HG03442 (cell line): ENCODE measurements around the gene MCOLN1.
A peak's percentile ranks its signal among the peaks of the same experiment; 100 is the strongest.

ENCODE experiments used
- ATAC-seq: cut with Tn5 transposase; IDR thresholded peaks from one replicate; pipeline ENCODE4 v1.9.1; 2021; ENCODE audit warnings: mild to moderate bottlenecking, moderate library complexity; ENCODE audit not compliant: unreplicated experiment

Gene MCOLN1

GRCh38 chr19:7522072-7522922, at the start of gene MCOLN1:
TSS of gene MCOLN1 (plus strand) at chr19:7522624. CDS start at chr19:7522751, 127 bp downstream.
- ATAC-seq: peak; percentile 77

GRCh38 chr19:7475665-7476064, 46.8 kb upstream of the MCOLN1 start:
- ATAC-seq: no peak

- no peak for ATAC-seq
Observed at GRCh38 chr19:7476241-7476640, 46.2 kb upstream of the MCOLN1 start.

GRCh38 chr19:7476777-7477494, 45.5 kb upstream of the MCOLN1 start:
- no peak for ATAC-seq

DNA sequence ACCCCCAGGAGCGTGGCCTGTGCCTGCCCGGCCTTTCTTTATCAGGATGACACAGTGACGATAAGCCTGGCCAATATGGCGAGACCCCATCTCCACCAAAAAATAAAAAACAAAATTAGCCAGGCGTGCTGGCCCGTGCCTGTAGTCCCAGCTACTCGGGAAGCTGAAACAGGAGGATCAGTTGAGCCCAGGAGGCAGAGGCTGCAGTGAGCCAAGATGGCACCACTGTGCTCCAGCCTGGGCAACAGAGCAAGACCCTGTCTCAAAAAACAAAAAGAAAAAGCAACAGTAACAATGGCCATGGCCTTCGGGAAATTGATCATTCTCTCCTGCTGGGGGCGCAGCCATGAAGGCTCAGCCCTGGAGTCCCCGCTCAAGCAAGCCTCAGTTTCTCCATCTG, 44.7 kb upstream of the MCOLN1 start:
- ATAC-seq: no peak

DNA sequence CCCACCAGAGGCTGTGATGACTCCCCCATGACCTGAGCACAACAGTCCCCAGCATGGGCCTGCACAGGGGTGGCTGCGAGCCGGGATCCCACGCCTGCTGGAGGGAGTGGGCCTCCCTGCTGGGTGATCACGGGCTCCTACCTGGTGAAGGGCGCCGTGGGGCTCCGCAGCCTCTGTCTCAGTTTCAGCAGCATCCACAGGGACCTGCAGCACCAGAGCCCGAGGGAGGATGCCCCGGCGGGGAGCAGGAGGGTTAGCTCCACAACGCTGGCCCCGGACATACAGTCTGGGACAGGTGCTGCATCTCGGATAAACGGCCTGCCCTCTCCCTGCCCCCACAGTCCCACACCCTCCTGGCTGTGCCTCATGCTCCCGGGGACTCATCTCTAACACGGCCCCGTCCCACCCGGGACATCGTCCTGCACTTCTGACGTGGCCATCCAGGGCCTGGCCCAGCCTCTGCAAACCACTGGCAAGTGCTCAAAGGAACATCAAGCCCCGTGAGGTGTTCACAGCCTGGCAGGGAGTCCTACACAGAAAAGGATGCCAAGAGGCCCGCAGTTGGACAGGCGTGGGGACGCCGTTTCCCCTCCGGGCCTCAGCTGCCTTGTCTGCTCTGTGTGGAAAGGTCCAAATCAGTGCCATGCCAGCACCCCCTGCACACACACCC, 44.1 kb upstream of the MCOLN1 start:
- ATAC-seq: no peak

DNA sequence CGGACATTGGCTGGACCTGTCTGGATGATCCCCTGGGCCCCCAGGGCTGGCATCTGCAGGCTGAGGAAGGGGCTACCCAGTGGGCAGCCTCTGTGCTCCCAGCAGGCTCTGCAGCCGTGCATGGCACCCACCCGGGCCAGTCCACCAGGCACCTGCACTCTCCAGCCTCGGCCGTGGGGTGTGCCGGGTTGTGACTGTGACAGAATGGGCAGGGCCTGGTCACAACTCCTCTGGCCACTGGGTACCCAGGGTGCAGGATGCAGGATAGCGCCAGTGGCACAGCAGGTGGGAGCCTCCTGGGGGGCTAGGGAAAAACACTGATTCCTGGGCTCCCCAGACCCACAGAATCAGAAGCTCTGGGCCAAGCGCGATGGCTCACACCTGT, 43.6 kb upstream of the MCOLN1 start:
- no peak for ATAC-seq

DNA sequence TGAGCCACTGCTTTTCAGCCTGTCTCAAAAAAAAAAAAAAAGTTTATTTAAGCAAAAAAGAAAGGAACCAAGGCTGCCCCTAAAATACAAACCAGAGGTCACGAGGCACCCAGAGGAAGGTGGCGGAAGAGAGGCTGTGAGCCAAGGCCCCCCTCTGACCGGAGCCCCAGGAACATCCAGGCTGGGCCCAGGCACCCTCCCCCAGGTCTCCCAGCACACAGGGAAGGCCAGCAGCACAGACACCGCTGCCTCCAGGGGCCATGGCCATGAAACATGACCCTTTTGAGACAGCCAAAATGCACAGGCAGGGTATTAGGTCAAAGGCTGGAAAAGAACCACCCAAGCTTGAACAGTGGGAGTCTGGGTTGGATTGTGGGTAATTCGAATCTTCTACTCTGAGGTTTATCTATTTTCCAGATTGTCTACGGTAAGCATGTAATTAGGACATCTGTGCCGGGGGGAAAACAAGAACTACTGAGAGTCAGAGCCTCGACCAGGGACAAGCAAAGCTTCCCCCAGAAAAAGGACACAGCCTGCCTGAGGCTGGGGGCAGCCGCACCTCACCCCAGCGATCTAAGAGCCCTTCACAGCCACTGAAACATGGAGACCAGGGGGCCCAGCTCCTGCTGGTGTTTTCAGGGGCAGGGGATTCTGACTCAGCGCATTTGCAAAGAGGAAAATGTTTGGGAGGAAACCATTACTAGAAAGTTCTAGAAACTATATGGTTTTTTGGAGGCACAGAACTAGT, 42.0 kb upstream of the MCOLN1 start:
- no peak for ATAC-seq

DNA sequence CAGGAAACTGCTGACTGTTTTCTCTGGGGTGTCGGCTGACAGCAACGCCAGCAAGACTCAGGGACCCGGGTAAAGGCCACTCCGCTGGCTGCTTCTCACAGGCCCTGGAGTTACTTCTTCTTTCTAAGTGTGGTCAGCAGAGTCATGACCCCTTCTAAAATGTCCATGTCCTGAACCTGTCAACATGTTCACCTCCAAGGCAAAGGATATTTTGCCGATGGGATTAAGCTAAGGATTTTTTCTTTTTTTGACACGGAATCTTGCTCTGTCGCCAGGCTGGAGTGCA, 41.5 kb upstream of the MCOLN1 start:
- no peak for ATAC-seq

DNA sequence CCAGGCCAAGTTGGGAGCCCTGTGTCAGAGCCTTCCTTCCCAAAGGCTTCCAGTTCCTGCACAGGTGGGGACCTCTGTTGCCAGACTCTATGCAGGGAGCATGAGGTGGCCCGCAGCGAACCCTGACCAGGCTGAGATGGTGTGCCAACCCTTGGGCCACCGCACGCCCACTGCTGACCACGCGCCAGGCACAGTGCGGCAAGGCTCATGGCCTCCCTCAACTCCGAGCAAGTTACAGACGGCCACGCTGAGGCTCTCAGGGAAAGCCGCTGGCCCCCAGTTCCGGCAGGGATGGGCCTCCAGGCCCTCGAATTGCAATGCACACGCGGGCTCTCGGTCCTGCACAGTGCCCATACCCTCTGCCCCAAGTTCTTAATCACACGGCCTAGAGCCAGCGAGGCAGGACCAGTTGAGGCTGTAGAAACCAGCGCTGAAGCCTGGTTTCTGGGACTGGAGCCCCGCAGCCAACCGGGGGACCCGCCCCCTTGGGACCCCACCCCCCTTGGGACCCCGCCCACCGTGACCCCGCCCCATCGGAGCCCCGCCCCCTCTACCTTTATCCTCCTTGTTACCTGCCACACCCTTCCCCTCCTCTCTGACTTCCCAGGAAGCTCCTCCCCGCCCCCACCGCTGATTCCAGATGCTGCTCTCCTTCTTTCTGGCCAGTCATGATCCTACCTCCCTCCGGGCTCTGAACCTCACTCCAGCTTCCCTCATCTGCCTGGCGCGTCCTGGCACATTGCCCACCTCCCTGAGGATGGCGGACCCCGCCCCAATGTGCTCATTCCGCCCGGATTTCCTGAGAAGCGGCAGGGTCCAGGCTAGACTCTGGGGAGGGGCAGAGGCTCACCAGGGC, 39.6 kb upstream of the MCOLN1 start:
- no peak for ATAC-seq

- no peak for ATAC-seq
Observed at GRCh38 chr19:7483720-7484201, 38.7 kb upstream of the MCOLN1 start.

DNA sequence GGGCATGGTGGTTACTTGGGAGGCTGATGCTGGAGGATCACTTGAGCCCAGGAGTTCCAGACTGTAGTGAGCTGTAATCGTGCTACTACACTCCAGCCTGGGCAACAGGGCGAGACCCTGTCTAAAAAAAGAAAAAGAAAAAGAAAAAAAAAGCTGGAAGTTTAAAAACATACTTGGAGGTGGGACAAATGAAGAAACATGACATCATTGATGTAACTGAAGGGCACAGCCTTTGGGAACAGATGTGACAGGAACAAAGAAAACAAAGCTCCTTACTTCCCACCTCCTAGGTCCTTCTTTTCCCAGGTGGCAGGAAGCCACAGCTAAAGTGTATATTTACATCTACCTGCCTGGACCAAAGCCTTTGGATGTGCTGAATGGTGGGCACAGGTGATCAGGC, 35.5 kb upstream of the MCOLN1 start:
- ATAC-seq: no peak

DNA sequence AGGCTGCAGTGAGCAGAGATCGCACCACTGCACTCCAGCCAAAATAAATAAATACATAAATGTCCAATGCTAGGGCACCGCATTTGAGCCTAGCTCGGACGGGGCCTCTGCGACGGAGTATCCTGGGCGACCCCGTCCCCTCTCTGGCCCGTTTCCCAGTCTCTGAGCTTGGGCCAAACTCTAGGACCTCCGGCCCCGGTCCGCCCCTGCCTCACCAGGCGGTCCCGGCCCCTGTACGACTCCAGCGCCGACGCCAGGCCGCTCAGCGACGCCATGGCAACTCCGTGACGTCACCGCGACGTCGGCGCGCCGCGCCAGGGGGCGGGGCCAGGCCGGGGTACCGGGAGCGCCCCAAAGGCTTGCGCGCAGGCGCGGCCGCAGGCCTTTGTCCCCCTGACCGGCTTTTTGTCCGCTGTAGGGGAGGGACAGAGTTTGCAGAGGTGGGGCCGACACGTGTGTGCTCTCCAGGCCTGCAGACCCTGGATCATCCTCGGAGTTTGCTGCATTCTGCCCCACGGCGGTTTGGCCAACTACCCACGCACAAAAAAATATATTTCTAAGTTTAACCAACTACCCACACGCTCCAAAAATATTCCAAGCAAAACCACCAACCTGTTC, 33.6 kb upstream of the MCOLN1 start, which contains the start of gene PEX11G:
Gene PEX11G, minus strand, starts transcription at position 300 of the 618 bp plus-strand sequence. Its CDS starts 25 bp downstream, at position 275.
- ATAC-seq: peak; percentile 54

GRCh38 chr19:7489609-7490044, 32.8 kb upstream of the MCOLN1 start:
- no peak for ATAC-seq

GRCh38 chr19:7492142-7492541, 30.3 kb upstream of the MCOLN1 start:
- ATAC-seq: no peak

- no peak for ATAC-seq
Observed at GRCh38 chr19:7492558-7492957, 29.9 kb upstream of the MCOLN1 start.

DNA sequence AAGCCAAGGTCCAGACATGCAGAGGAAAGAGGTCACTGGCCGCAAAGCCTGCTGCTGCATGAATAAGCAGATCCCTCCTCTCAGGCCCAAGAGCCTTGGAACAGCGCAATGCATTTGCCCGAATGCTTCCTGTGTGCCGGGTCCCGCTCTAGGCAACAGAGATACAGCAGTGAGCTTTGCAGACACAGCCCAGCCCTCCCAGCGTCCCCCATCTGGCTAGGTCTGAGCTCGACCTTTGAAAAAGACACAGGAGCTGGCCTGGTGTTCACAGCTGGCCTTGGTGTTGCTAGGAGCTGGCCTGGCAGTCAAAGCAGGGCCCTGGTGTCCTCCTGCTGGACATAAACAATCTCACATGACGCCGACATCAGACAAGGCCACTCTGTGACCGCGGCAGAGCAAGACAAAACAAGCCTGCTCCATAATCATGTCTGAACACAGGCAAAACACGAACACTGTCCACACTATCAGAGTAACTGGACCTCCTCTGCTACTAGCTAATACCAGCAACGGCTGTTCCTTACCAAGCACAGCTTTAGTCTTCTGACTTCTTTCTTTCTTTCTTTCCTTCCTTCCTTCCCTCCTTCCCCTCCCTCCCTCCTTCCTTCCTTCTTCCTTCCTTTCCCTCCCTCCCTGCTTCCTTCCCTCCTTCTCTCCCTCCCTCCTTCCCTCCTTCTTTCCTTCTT, 27.9 kb upstream of the MCOLN1 start:
- no peak for ATAC-seq

- no peak for ATAC-seq
Observed at GRCh38 chr19:7497292-7497691, 25.1 kb upstream of the MCOLN1 start.
